Measurements from ENCODE around the gene FAM98B.

Gene FAM98B

DNA sequence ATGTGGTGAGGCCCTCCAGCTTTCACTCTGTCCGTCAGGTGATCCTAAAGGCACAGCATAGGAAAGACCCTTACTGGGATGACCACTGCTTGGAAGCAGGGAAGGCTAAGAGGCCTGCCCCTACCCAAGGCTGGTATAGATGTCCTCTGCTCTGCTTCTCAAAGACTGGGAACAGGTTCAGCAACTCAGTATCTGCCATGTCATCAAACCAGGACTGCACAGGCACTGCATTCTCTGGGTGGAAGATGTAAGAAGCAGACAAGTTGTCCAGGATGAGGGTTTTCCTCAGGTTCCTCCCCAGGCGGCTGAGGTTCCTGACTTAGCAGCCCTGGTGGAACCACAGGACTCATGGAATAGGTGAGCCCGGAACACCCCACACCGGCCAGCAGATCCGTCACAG, 4.7 kb downstream of the FAM98B start:
- H3K9me3 ChIP-seq (ENCODE audit: control insufficient read depth, insufficient read depth, low read depth, low read length), result no peaks in the 10 kb centered on the region
- TF ChIP-seq, protein P1, sequence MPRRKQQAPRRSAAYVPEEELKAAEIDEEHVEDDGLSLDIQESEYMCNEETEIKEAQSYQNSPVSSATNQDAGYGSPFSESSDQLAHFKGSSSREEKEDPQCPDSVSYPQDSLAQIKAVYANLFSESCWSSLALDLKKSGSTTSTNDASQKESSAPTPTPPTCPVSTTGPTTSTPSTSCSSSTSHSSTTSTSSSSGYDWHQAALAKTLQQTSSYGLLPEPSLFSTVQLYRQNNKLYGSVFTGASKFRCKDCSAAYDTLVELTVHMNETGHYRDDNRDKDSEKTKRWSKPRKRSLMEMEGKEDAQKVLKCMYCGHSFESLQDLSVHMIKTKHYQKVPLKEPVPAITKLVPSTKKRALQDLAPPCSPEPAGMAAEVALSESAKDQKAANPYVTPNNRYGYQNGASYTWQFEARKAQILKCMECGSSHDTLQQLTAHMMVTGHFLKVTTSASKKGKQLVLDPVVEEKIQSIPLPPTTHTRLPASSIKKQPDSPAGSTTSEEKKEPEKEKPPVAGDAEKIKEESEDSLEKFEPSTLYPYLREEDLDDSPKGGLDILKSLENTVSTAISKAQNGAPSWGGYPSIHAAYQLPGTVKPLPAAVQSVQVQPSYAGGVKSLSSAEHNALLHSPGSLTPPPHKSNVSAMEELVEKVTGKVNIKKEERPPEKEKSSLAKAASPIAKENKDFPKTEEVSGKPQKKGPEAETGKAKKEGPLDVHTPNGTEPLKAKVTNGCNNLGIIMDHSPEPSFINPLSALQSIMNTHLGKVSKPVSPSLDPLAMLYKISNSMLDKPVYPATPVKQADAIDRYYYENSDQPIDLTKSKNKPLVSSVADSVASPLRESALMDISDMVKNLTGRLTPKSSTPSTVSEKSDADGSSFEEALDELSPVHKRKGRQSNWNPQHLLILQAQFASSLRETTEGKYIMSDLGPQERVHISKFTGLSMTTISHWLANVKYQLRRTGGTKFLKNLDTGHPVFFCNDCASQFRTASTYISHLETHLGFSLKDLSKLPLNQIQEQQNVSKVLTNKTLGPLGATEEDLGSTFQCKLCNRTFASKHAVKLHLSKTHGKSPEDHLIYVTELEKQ (tag by site-specific recombination; IDR thresholded peaks at IDR 0.05; ENCODE audit: borderline replicate concordance), result no peak
- TF ChIP-seq ZNF521 (tag by site-specific recombination; IDR thresholded peaks at IDR 0.05) (no peak), ZNF138 (tag by site-specific recombination; IDR thresholded peaks at IDR 0.05; ENCODE audit: borderline replicate concordance) (no peak), HOXC10 (CRISPR knock-in tag; IDR thresholded peaks at IDR 0.05) (no peak)
- TF ChIP-seq, protein P2, sequence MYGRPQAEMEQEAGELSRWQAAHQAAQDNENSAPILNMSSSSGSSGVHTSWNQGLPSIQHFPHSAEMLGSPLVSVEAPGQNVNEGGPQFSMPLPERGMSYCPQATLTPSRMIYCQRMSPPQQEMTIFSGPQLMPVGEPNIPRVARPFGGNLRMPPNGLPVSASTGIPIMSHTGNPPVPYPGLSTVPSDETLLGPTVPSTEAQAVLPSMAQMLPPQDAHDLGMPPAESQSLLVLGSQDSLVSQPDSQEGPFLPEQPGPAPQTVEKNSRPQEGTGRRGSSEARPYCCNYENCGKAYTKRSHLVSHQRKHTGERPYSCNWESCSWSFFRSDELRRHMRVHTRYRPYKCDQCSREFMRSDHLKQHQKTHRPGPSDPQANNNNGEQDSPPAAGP (tag by site-specific recombination; IDR thresholded peaks at IDR 0.05), result no peak
- TF ChIP-seq, protein P3, sequence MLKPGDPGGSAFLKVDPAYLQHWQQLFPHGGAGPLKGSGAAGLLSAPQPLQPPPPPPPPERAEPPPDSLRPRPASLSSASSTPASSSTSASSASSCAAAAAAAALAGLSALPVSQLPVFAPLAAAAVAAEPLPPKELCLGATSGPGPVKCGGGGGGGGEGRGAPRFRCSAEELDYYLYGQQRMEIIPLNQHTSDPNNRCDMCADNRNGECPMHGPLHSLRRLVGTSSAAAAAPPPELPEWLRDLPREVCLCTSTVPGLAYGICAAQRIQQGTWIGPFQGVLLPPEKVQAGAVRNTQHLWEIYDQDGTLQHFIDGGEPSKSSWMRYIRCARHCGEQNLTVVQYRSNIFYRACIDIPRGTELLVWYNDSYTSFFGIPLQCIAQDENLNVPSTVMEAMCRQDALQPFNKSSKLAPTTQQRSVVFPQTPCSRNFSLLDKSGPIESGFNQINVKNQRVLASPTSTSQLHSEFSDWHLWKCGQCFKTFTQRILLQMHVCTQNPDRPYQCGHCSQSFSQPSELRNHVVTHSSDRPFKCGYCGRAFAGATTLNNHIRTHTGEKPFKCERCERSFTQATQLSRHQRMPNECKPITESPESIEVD (tag by site-specific recombination; IDR thresholded peaks at IDR 0.05), result no peak
- TF ChIP-seq, protein P4, sequence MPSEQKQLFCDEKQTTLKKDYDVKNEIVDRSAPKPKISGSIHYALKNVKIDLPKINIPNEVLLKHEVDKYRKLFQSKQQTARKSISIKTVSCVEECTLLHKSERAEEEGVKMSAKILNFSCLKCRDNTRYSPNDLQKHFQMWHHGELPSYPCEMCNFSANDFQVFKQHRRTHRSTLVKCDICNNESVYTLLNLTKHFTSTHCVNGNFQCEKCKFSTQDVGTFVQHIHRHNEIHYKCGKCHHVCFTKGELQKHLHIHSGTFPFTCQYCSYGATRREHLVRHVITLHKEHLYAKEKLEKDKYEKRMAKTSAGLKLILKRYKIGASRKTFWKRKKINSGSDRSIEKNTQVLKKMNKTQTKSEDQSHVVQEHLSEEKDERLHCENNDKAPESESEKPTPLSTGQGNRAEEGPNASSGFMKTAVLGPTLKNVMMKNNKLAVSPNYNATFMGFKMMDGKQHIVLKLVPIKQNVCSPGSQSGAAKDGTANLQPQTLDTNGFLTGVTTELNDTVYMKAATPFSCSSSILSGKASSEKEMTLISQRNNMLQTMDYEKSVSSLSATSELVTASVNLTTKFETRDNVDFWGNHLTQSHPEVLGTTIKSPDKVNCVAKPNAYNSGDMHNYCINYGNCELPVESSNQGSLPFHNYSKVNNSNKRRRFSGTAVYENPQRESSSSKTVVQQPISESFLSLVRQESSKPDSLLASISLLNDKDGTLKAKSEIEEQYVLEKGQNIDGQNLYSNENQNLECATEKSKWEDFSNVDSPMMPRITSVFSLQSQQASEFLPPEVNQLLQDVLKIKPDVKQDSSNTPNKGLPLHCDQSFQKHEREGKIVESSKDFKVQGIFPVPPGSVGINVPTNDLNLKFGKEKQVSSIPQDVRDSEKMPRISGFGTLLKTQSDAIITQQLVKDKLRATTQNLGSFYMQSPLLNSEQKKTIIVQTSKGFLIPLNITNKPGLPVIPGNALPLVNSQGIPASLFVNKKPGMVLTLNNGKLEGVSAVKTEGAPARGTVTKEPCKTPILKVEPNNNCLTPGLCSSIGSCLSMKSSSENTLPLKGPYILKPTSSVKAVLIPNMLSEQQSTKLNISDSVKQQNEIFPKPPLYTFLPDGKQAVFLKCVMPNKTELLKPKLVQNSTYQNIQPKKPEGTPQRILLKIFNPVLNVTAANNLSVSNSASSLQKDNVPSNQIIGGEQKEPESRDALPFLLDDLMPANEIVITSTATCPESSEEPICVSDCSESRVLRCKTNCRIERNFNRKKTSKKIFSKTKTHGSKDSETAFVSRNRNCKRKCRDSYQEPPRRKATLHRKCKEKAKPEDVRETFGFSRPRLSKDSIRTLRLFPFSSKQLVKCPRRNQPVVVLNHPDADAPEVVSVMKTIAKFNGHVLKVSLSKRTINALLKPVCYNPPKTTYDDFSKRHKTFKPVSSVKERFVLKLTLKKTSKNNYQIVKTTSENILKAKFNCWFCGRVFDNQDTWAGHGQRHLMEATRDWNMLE (tag by site-specific recombination; conservative IDR thresholded peaks at IDR 0.05; ENCODE audit: low read depth), result no peak
- H3K4me3 ChIP-seq (ENCODE audit: low read depth, low read length), result no peak overlapping the region
- H3K36me3 ChIP-seq (ENCODE audit: control insufficient read depth in 2 of 2, insufficient read depth in 1 of 2, low read length in 2 of 2), result peaks cover 0 to 9% of the 10 kb centered on the region in 2 experiments; a peak in 1 of 3 replicates
- CTCF ChIA-PET, result interaction anchor here (0.6 kb wide), 1 partner anchor 282 kb away, joined by 5 read pairs; no protein-coding TSS in a partner anchor
- POLR2A ChIA-PET, result no interaction called here
- H3K4me1 ChIP-seq (ENCODE audit: control insufficient read depth, insufficient read depth, low read length), result peaks cover 4% of the 10 kb centered on the region; the same call in 1 of the 2 replicates
- H3K27ac ChIP-seq (ENCODE audit: extremely low read depth, low read depth, low read length), result no peak overlapping the region

DNA sequence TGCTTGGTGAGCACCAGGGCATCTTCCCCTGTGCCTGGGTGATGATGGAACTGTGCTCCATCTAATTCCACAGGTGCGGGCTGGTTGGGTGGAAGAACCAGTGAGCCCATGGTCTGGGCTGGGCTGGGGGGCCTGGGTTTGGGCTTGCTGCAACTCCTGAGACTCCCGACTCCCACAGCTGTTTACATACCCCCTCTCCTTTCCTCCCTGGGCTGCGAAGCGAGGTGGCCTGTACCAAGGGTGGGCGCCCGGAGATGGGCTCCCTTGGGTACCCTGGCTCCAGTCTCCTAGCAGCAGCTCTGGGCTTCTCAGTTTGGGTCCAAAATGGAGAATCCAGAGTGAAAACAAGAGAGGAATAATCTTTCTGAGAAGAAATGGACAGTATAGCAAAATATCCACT, 5.6 kb downstream of the FAM98B start:
- ChIA-PET POLR2A (no interaction called here), CTCF (interaction anchor here (0.6 to 1.3 kb wide), 2 partner anchors 15 to 283 kb away, joined by 3 to 5 read pairs; no protein-coding TSS in a partner anchor)
- H3K4me3 ChIP-seq (ENCODE audit: low read depth, low read length), result no peak overlapping the region
- H3K4me1 ChIP-seq (ENCODE audit: control insufficient read depth, insufficient read depth, low read length), result peaks cover 4% of the 10 kb centered on the region; the same call in 1 of the 2 replicates
- H3K27ac ChIP-seq (ENCODE audit: extremely low read depth, low read depth, low read length), result no peak overlapping the region
- H3K9me3 ChIP-seq (ENCODE audit: control insufficient read depth, insufficient read depth, low read depth, low read length), result no peaks in the 10 kb centered on the region
- H3K36me3 ChIP-seq (ENCODE audit: control insufficient read depth in 2 of 2, insufficient read depth in 1 of 2, low read length in 2 of 2), result peaks cover 0 to 9% of the 10 kb centered on the region in 2 experiments; a peak in 1 of 3 replicates
- no peak for TF ChIP-seq KLF10 (tag by site-specific recombination; IDR thresholded peaks at IDR 0.05)
- TF ChIP-seq, protein P5, sequence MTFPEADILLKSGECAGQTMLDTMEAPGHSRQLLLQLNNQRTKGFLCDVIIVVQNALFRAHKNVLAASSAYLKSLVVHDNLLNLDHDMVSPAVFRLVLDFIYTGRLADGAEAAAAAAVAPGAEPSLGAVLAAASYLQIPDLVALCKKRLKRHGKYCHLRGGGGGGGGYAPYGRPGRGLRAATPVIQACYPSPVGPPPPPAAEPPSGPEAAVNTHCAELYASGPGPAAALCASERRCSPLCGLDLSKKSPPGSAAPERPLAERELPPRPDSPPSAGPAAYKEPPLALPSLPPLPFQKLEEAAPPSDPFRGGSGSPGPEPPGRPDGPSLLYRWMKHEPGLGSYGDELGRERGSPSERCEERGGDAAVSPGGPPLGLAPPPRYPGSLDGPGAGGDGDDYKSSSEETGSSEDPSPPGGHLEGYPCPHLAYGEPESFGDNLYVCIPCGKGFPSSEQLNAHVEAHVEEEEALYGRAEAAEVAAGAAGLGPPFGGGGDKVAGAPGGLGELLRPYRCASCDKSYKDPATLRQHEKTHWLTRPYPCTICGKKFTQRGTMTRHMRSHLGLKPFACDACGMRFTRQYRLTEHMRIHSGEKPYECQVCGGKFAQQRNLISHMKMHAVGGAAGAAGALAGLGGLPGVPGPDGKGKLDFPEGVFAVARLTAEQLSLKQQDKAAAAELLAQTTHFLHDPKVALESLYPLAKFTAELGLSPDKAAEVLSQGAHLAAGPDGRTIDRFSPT (tag by site-specific recombination; IDR thresholded peaks at IDR 0.05), result no peak
- TF ChIP-seq ZFP41 (tag by site-specific recombination; IDR thresholded peaks at IDR 0.05; ENCODE audit: borderline replicate concordance), result no peak
- no peak for TF ChIP-seq ZNF274 (IDR thresholded peaks at IDR 0.05; ENCODE audit: low read length)
- no peak for TF ChIP-seq ZNF274 (tag by site-specific recombination; IDR thresholded peaks at IDR 0.05; ENCODE audit: borderline replicate concordance)
- TF ChIP-seq YY2 (tag by site-specific recombination; IDR thresholded peaks at IDR 0.05), result no peak
- TF ChIP-seq ZSCAN23 (tag by site-specific recombination; IDR thresholded peaks at IDR 0.05), result no peak
- TF ChIP-seq ZNF529 (tag by site-specific recombination; IDR thresholded peaks at IDR 0.05; ENCODE audit: insufficient replicate concordance), result no peak
- TF ChIP-seq ZNF366 (tag by site-specific recombination; conservative IDR thresholded peaks at IDR 0.05), result no peak
- TF ChIP-seq KLF7 (tag by site-specific recombination; IDR thresholded peaks at IDR 0.05; ENCODE audit: borderline replicate concordance), result no peak
- TF ChIP-seq, protein P6, sequence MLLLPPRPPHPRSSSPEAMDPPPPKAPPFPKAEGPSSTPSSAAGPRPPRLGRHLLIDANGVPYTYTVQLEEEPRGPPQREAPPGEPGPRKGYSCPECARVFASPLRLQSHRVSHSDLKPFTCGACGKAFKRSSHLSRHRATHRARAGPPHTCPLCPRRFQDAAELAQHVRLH (tag by site-specific recombination; IDR thresholded peaks at IDR 0.05), result no peak
- no peak for TF ChIP-seq ZNF660 (tag by site-specific recombination; IDR thresholded peaks at IDR 0.05)
- no peak for TF ChIP-seq ZNF433 (tag by site-specific recombination; IDR thresholded peaks at IDR 0.05; ENCODE audit: low read depth)
- TF ChIP-seq ZBTB8A (tag by site-specific recombination; IDR thresholded peaks at IDR 0.05), result no peak
